ENCODE measurements around the gene FLNC.

The FLNC gene

GRCh38 chr7:128801667-128802418 lies 28.4 kb upstream of the FLNC start:
- no peak for DNase-seq

- no peak for DNase-seq
These were observed 25.7 kb upstream of the FLNC start for GRCh38 chr7:128804484-128804883.

- no peak for DNase-seq
These were observed 25.0 kb upstream of the FLNC start for GRCh38 chr7:128805225-128805624.

- DNase-seq = no peak
These were observed 23.0 kb upstream of the FLNC start for GRCh38 chr7:128807191-128807590.

GRCh38 chr7:128809363-128809762 lies 20.8 kb upstream of the FLNC start:
- DNase-seq = no peak

- DNase-seq = no peak
These were observed 19.7 kb upstream of the FLNC start for GRCh38 chr7:128810473-128810872.

GRCh38 chr7:128810997-128811396 lies 19.2 kb upstream of the FLNC start:
- no peak for DNase-seq

GRCh38 chr7:128811631-128812430 lies 18.4 kb upstream of the FLNC start:
- no peak for DNase-seq

- DNase-seq = peak; percentile 20
These were observed 17.6 kb upstream of the FLNC start for GRCh38 chr7:128812514-128813168.

GRCh38 chr7:128814499-128814898 lies 15.7 kb upstream of the FLNC start:
- peak; percentile 62 for DNase-seq

- DNase-seq = no peak
These were observed 14.8 kb upstream of the FLNC start for GRCh38 chr7:128815289-128815942.

GRCh38 chr7:128818694-128819093 lies 11.5 kb upstream of the FLNC start:
- DNase-seq = no peak

GRCh38 chr7:128821724-128822123 lies 8.5 kb upstream of the FLNC start:
- no peak for DNase-seq

- DNase-seq = no peak
These were observed 3.7 kb upstream of the FLNC start for GRCh38 chr7:128826512-128826911.

- DNase-seq = no peak
These were observed 3.3 kb upstream of the FLNC start for GRCh38 chr7:128826916-128827247.

- DNase-seq = no peak
These were observed 2.8 kb upstream of the FLNC start for GRCh38 chr7:128827248-128827958.

- DNase-seq = no peak
These were observed 2.1 kb upstream of the FLNC start for GRCh38 chr7:128827971-128828711.

- DNase-seq = no peak
These were observed 627 bp upstream of the FLNC start for GRCh38 chr7:128829391-128830166.

- DNase-seq = no peak
These were observed 1.2 kb downstream of the FLNC start for GRCh38 chr7:128831178-128831993.

All from midbrain (tissue), 1 donor.